Activated CD4-positive, alpha-beta T cell treated with anti-CD3 and anti-CD28 coated beads, Interleukin-10, Interleukin-2, amounts not matched to agents 100 ng/mL and 50 ng/mL, durations not matched to agents 16 hours and 8 hours (primary cell): Measurements from ENCODE around the gene ENTPD3.
A peak's percentile ranks its signal among the peaks of the same experiment; 100 is the strongest.
"Not testable (repeated sequence)": the region's sequence is repeated elsewhere in the genome, so short reads cannot be mapped to it uniquely, and the experiment has no call there.

Experiments used
- DNase-seq: peaks from one replicate; pipeline ENCODE4 v3.0.0-alpha.2; 2020

The ENTPD3 gene

GRCh38 chr3:40407007-40407406 lies 20.0 kb downstream of the ENTPD3 start:
- no peak for DNase-seq

GRCh38 chr3:40407611-40408010 lies 20.6 kb downstream of the ENTPD3 start:
- DNase-seq, result no peak

- DNase-seq, result no peak
Measured at GRCh38 chr3:40414270-40414669, 27.3 kb downstream of the ENTPD3 start.

- no peak for DNase-seq
Measured at GRCh38 chr3:40417845-40418543, 31.0 kb downstream of the ENTPD3 start.

- DNase-seq, result no peak
Measured at GRCh38 chr3:40422861-40423260, 35.9 kb downstream of the ENTPD3 start.

- no peak for DNase-seq
Measured at GRCh38 chr3:40427045-40427669, 40.2 kb downstream of the ENTPD3 start.

GRCh38 chr3:40432793-40433192 lies 45.8 kb downstream of the ENTPD3 start:
- DNase-seq, result no peak

- no peak for DNase-seq
Measured at GRCh38 chr3:40437889-40438288, 50.9 kb downstream of the ENTPD3 start.

- DNase-seq, result no peak
Measured at GRCh38 chr3:40445062-40445461, 58.1 kb downstream of the ENTPD3 start.

- no peak for DNase-seq
Measured at GRCh38 chr3:40445880-40446279, 58.9 kb downstream of the ENTPD3 start.

- no peak for DNase-seq
Measured at GRCh38 chr3:40450438-40450837, 63.5 kb downstream of the ENTPD3 start.

- no peak for DNase-seq
Measured at GRCh38 chr3:40451551-40451950, 64.6 kb downstream of the ENTPD3 start.

- no peak for DNase-seq
Measured at GRCh38 chr3:40452057-40452456, 65.1 kb downstream of the ENTPD3 start.

- no peak for DNase-seq
Measured at GRCh38 chr3:40452562-40452875, 65.5 kb downstream of the ENTPD3 start.

- DNase-seq, result peak; percentile 99
Measured at GRCh38 chr3:40452876-40453730, 66.1 kb downstream of the ENTPD3 start.

GRCh38 chr3:40453933-40454332 lies 66.9 kb downstream of the ENTPD3 start:
- DNase-seq, result no peak

- no peak for DNase-seq
Measured at GRCh38 chr3:40455328-40455727, 68.3 kb downstream of the ENTPD3 start.

- DNase-seq, result no peak
Measured at GRCh38 chr3:40456279-40456939, 69.4 kb downstream of the ENTPD3 start.

- peak; percentile 96 for DNase-seq
Measured at GRCh38 chr3:40456940-40457823, 70.2 kb downstream of the ENTPD3 start, which contains the start of gene RPL14. Gene RPL14, plus strand, starts transcription at chr3:40457339. Its CDS starts 133 bp downstream, at chr3:40457472.

GRCh38 chr3:40458473-40458872 lies 71.5 kb downstream of the ENTPD3 start:
- no peak for DNase-seq

GRCh38 chr3:40460481-40460880 lies 73.5 kb downstream of the ENTPD3 start:
- DNase-seq, result not testable (repeated sequence)

- no peak for DNase-seq
Measured at GRCh38 chr3:40461161-40461560, 74.2 kb downstream of the ENTPD3 start.
